ENCODE data around the gene ITPA.
"Not testable (repeated sequence)": the region's sequence is repeated elsewhere in the genome, so short reads cannot be mapped to it uniquely, and the experiment has no call there.

Gene ITPA

DNA sequence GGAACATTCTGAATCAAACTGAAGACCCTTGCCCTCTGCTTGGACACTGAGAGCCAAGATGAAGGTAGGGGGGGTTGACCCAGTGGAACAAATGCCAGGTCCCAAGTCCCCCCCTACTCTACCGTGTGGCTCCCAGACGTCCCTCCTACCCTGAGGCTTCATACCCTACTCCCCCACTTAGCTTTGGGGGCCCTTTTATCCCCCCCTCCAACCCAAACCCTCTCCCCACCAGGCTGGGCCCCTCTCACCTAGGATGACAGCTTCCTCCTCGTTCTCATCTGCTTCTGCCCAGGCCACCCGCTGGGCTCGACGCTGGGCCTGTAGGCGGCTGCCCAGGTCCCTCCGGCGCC lies 6.4 kb upstream of the ITPA start:
- no peak for DNase-seq (ENCODE audit: low spot score)

DNA sequence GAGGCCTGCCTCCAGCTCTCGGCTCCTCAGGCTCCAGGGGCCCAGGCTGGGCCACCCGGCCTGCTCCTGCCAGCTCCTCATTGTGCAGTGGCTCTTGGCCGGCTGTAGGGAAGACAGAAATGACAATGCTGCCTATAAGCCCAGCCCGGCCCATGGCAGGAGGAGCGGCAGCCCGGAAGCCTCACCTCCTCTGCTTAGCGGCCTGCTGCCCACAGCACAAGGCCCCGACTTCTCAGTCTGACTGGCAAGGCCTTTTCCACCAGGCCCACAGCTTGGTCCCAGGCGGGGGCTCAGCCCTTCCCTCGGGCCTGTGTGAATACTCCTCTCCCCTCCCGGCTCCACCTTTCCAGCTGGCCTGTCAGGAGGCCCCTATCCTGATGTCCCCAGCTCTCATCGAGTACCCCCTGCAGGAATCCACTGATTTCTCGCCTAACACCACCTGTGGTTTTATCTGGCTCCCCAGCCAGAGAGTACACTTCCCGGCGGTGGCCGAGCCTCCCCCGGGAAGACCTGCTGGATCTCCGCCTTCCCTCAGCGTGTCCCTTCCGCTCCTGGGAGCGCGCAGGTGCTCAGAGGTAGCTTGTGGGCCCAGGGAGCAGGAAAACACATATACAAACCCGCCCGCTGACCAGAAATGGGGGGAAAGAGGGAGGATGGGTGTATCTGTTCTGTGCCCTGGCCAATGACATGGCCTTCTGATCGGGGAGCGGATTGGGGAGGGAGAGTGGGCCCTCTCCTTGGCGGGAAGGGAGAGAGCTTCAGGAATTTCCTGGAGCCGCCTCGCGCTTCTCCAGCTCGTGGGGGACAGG lies 5.8 kb upstream of the ITPA start:
- no peak for DNase-seq (ENCODE audit: low spot score)

DNA sequence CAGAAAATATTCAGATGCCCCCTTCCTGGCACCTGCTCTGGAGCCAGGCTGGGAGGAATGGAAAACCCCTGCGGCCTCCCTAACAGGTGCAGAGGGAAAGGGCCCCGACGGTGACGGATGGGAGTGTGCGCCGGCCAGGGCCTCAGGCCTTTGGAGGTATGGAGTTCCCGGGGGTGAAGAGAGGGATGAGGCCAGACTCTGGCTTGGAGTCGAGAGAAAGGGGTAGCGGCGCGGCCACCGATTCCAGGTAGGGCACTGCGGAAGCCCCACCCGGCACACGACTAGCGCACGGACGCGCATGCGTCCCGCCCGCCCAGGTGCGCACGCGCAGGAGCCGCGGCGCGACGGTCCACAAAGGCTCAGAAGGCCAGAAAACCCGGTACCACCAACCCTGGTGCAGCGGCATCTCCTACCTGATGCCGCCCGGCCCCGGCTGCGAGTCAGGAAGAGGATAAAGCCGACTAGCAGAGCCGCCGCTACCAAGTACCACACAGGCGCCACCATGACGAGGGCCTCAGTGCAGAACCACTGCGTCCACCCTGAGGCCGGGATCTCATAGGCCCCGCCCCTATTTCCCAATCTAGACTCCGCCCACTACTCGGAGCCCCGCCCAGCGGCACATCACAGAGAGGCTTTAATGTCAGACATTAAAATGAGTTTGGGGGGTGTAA lies 5.0 kb upstream of the ITPA start, which contains the start of gene DDRGK1:
Gene DDRGK1 (minus strand): TSS at position 559 of the 671 bp plus-strand sequence. CDS start 55 bp downstream, at position 504.
- DNase-seq (ENCODE audit: low spot score): peak; percentile 92

DNA sequence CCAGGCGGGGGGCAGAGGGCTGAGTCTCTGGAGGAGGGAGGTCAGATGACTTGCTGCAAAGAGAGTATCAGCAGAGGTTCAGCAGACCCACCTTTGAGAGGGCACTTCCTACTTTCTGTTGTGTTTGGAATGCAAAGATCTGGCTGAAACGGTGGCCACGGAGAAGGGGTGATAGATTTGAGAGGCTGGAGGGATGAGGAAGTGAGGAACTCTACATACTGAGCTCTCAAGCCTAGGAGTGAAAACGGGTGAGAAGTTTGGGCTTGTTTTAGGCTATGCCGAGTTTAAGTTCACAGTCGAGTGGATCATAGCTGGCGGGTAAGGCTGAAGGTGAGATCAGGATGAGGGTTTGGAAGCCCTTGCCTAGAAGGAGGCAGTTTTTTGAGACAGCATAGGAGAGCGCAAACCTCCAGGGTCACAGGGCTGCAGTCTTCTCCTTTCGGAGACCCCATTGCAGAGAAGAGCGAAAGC lies 477 bp upstream of the ITPA start:
- no peak for DNase-seq (ENCODE audit: low spot score)

DNA sequence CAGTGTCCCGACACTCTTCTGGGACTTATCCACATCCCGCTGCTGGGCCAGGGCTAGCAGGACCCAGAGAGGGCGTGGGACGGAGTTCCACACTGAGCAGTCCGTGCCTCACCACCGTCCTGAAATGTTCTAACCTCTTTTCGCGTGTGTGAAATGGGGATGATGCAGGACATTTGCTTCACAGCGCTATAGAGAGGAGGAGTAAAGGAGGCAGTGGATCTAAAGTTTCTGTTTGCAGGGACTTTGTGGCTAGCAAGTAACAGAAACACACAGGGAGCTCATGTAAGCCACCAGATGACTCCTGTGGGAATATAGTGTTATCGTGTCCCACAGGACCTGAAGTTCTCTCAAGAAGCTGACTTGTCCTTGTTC lies 634 bp downstream of the ITPA start:
- peak; percentile 10 for DNase-seq (ENCODE audit: low spot score)

DNA sequence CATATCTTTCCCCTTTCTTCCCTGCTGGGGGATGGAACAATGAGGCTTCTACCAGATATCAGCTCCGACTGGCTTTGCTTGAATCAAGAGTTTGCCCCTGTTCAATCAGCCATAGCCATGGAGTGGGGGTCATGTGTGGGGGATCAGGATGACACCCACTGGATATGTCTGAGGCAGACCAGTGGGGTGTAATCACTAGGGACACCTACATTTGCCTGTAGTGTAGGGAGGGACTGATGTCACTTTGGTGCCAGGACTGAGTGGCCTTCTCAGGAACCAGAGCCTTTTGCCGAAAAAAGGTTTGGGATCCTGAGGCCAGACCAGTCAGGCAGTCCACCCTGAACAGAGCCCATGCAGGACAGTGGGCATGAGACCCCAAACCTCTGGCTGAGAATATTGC lies 1.0 kb downstream of the ITPA start:
- DNase-seq (ENCODE audit: low spot score): no peak

DNA sequence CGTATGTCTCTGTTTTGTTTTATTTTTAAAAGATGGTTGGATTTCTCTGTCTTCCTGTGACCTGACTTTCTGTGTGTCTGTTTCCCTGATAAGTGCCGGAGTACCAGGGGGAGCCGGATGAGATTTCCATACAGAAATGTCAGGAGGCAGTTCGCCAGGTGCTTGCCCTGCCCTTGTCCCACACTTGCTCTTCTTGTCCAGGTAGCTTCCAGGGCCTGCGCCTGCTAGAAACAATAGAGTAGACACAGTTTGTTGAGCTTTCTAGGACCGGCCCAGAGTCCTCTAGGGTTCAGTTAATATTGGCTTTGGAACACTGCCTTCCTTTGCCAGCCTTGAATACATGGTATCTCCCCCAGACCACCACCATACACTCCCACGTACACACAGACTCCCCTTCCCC lies 3.9 kb downstream of the ITPA start:
- DNase-seq (ENCODE audit: low spot score): no peak

DNA sequence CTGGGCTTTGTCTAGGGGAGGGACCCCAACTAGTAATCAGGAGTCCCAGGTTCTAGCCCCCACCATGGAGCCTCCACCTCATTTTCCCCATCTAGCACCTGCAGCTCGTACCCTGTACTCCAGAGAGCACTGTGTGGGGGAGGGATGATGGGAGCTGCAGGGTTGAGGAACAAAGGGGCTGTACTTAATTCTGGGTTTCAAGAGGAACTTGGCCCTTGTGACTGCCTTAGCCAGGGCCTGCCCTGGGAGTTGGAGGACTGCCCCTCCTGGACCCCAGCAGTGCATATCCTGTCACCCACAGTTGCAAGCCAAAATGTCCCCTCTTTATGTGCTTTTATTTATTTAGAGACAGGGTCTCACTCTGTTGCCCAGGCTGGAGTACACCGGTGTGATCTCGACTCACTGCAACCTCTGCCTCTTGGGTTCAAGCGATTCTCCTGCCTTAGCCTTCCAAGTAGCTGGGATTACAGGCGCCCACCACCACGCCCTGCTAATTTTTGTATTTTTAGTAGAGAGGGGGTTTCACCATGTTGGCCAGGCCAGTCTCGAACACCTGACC lies 6.1 kb downstream of the ITPA start:
- DNase-seq (ENCODE audit: low spot score): not testable (repeated sequence)

DNA sequence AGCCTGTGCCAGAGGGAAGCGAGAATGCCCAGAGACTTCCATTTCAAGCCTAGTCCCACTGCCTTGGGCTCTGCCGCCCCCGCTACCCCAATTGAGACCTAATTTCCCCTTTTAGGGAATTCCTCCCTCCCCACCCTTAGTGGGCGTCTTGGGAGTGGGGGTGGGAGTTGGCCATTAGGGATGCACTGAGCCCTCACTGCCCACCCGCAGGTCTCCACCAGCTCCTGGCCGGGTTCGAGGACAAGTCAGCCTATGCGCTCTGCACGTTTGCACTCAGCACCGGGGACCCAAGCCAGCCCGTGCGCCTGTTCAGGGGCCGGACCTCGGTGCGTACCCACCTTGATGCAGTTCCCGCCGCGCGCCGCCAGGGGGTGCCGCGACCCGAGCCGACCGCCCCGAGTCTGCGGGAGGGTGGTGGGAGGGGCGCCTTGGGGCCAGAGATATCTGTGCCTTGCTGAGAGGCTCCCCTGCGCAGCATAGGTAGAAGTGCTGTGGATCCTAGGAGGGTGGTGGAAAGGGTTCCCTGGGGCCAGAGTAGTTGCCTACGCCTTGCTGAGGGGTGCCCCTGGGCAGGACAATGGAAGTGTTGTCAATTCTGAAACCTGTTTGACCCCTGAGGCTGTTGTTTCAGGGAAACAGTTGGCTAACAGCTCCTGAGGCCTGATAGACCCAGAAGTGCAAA lies 9.2 kb downstream of the ITPA start:
- DNase-seq (ENCODE audit: low spot score): peak; percentile 49

DNA sequence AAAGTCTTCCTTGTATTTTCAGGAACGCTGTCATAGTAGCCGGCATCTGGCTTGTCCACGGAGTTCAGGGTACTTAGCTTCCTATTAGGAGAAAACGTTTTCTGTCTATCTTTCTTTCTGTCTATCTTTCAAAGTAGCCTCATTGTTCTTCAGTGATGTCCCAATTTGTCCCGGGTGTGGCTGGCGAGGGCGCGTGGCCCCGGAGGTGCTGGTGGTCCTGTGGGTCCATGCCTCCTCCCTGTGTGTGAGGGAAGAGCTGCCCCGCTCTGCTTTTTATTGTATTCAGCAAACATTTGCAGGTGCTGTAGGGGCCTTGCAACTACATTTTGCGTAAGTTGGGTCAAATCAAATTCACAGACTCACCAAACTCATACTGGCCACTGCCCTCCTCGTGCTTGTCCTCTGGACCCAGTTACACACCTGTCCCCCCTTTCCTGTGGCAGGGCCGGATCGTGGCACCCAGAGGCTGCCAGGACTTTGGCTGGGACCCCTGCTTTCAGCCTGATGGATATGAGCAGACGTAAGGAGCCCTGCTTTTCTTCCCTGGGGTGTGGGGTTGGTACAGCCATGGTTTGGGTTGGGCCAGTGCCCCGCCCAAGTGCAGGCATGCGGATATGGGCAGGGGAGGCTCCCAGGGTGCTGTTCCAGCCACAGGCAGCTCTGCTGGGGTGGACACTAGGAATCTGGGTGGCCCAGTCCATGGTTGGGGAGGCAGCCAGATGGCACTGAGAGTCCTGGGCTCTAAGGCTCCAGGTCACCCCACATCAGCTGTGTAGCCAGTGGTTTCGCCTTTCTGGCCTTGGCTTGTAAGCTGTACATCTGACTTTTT lies 12.3 kb downstream of the ITPA start:
- no peak for DNase-seq (ENCODE audit: low spot score)

DNA sequence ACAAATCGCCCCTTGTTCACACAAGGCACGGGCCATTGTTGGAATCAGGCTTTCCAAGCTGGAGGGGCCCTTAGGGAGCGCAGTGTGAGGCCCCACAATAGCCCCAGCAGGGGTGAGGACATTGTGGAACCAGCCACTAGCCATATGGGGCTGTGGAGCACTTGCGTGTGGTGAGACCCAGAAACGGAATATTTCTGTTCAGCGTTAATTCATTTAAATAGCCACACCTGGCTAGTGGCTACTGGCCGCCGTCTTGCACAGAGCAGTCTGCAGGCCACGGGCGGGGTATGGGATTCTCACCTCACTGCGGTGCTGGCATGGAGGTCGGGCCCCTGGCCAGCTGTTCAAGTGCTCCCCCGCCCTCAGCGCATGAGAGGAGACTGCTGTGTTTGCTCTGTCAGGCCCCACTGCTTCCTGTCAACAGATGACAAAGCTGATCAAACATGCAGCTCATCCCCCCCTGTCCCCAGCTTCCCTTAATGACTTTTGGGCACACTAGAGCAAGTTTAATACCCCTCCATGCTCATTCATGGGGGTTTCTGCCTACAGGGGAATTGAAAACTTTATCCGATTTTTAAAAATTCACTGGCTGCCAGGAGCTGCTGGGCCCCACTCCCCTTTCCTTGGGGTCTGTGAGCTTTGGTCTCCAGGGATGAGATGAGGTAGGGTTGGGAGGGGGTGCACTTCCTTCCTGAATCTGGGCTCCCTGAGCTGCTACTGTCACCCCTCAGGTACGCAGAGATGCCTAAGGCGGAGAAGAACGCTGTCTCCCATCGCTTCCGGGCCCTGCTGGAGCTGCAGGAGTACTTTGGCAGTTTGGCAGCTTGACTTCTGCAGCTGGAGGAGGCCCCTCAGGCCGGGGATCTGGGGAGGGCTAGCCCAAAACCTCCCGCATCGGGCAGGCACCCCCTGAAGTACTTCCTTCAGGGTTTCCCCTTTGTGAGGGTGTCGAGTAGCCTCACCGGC lies 13.6 kb downstream of the ITPA start:
- DNase-seq (ENCODE audit: low spot score): no peak

DNA sequence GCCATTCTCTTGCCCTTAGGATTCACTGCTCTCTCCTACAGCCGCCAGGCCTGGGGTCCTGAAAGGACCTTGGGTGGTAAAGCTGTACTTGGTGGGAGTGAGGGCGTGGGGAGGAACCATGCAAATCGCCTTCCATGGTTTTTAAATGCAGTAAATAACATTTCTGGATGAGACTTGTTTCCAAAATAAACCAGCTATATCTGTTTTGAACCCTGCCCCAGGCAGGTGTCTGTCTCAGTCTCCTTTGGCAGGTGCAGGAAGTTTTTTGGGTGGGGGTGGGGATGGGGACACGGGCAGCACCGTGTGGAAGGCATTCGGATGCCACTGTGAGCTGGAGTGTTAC lies 14.3 kb downstream of the ITPA start:
- no peak for DNase-seq (ENCODE audit: low spot score)

DNA sequence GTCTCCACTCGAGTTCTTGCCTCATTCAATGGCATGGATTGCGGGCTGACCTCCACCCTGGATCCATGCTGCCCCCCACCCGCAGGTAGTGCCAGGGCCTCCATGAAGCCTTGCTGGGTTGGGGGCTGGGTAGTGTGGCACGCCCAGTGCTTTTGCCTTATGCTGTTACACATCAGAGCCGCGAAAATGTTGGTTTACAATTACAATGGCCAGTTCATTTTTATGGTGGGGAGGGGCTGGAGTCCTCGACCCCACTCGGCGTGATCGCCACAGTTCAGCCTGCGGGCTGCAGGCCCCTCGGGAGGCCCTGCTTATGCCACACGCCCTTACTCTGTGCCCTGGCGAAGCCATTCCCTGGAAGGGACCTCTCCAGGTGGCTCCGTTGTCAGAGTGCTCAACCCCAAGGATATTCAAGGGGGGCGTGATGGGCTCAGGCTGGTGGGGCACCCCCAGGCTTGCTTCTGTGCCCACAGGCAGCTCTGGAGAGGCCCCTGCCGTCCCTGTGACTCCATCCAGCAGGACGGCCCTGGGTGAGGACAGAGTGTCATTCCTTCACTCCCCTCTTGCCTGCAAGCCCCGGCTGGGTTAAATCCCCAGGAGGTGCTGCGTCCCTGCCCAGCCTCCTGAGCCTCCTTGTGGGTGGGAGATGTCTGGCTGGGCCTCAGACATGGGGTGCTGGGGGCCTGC lies 14.8 kb downstream of the ITPA start:
- DNase-seq (ENCODE audit: low spot score): no peak

DNA sequence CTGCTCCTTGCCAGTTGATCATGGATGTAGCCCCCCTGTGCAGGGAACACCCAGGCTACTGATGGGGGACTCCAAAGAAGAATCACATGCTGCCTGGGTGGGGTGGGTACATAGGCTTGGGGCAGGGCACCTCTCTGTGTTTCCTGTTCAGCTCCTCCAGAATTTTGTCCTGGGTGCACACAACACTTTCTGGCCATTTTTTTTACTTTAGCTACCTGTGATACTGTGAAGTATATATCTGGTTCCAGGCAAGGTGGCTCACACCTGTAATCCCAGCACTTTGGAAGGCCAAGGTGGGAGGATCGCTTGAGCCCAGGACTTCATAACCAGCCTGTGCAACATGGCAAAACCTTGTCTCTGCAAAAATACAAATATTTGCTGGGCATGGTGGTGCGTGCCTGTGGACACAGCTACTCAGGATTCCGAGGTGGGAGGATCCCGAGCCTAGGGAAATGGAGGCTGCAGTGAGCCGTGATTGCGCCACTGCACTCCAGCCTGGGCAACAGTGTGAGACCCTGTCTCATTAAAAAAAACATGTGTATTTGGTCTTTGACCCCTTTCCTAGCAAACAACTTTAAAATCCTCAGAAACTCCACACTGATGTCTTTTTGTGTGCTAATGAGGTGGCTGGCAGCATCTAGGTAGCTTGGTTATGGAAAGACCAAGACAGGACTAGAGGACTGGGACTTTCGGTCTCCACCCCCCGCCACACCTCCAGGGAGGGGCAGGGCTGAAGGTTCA lies 15.6 kb downstream of the ITPA start:
- no peak for DNase-seq (ENCODE audit: low spot score)

DNA sequence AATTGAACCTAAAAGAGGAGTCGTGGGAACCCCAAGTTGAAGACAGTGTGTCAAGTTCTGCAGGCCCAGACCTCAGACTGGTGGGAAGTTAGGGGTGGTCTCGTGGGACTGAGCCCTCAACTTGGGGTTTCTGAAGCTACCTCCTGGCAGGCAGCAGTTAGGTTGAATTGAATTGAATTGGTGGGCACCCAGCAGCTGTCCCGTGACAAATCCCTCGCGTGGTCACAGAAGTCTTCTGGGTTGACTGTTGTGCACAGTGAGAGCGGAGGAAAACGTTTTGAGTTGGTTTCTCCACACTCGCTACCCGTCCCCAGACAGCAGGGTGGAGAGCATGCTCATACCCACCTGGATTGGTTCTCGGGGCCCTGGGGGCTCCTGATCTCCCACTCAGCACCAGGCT lies 16.8 kb downstream of the ITPA start:
- DNase-seq (ENCODE audit: low spot score): no peak

DNA sequence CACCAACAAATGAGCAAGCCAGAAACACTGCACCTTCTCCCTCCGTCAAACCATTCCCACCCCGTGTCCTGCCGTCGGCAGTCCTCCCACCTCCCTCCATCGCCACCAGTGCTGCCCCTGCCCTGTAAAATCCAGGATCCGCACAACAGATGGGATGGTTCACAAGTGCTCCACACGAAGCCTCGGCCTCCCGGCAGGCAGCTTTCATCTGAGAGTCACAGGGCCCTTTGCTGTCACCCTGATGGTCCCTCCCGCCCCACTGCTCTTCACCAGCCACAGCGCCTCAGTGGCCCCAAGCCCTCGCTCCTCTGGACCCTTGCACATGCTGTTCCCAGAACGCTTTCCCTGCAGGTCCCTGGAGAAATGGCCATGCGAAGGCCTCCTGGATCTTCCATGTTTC lies 17.6 kb downstream of the ITPA start:
- DNase-seq (ENCODE audit: low spot score): no peak

DNA sequence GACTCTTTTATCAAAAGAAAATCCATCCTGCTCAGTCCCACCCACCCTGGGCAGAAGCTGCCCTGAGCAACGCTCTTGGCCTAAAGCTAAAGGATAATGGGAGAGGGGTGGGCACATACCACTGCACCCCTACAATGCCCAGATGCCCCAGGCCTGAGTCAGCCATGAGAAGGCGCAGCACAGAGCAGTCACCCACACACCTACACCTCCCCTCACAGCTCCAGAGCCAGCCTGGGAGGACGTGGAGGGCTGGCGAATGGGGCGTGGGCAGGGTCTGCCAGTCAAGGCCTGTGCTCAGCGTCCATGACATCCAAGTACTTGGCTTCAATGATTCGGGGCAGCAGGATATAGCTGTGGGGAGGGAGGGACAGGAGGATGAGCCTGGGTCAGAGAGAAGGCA lies 18.2 kb downstream of the ITPA start:
- no peak for DNase-seq (ENCODE audit: low spot score)

DNA sequence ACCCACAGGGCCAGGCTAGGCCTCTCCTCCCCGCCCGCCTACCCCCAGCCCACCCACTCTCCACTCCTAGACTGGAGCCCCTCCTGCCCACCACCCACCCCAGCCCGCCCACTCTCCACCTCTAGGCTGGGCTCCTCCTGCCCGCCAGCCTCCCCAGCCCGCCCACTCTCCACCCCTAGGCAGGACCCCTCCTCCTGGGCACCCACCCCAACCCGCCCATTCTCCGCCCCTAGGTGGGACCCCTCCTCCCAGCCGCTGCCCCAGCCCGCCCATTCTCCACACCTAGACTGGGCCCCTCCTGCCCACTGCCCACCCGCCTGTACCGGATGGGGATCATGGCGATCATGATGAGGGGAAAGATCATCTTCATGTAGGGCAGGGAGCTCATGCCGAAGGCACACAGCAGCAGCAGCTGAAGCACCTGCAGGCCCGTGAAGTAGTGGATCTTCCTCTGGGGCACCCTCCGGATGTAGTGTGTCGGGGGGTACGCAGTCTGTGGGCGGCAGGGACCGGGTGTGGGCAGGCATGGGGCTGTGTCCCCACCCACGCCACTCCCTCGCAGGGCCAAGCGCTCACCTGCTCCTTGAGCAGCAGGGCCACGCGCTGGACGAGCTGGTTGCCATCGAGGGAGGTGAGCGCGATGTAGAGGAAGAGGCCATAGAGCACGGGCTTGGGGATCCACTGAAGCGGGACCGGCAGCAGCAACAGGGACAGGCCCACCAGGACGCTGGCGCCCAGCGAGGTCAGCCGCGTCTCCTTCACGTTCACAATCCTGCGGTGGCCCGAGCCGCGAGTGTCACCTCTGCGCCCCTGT lies 18.8 kb downstream of the ITPA start:
- DNase-seq (ENCODE audit: low spot score): no peak

DNA sequence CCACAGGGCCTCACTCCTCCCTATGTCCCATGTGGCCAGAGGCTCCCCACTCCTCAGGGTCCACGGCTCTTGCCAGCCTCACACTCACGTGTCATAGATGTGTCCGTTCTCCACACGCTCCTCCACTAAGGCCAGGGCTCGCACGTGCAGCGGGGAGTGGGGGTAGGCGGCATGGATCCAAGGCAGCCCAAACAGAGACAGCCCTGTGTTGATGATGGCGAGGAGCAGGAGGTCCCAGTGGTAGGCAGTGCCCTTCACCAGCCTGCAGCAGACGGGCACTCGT lies 19.4 kb downstream of the ITPA start:
- DNase-seq (ENCODE audit: low spot score): no peak
